SK-N-SH (cell line): ENCODE measurements around the gene PDE4D. TPM values are rescaled to one million over a fixed set of nuclear protein-coding genes. Genes with fewer than 3 reads are reported as not detected.

Experiments used
- CTCF ChIA-PET: fragments of 300-600, 350-600 bp; formaldehyde crosslinking; extraction: SDS; loops from one replicate; lab custom pipeline; 2021; lab: Yijun Ruan, JAX
- POLR2A ChIA-PET: fragments of 350-600 bp; sonication (Branson Sonifier 250); formaldehyde crosslinking; extraction: SDS; loops from one replicate; lab custom pipeline; 2020; ENCODE audit warnings: antibody characterized with exemption, inconsistent platforms; lab: Yijun Ruan, JAX
- DNase-seq: peaks from one replicate; pipeline ENCODE4 v3.0.0; 2012
- H2AFZ ChIP-seq: fragments of 200-600 bp; sonication (generic); 2 replicates; pipeline ENCODE4 v1.8.1; 2016; ENCODE audit warnings: antibody characterized with exemption, mild to moderate bottlenecking, low read depth
- H3F3A ChIP-seq: fragments of 200-600 bp; sonication (generic); replicated peaks from 2 replicates; pipeline ENCODE3; 2016; ENCODE audit warnings: antibody characterized with exemption, mild to moderate bottlenecking; ENCODE audit not compliant: insufficient read depth
- H3K27ac ChIP-seq, 2 experiments: fragments of 200-500 bp in 1 of 2; fragments of 200-600 bp in 1 of 2; sonication (Bioruptor generic) in 1 of 2; sonication (generic), shearing (Covaris generic) in 1 of 2; 2 replicates each; pipeline versions ENCODE4 v1.5.1 to v1.6.1; 2014 to 2016; ENCODE audit warnings: low read depth in 2 of 2, inconsistent platforms in 1 of 2, low read length in 1 of 2, mild to moderate bottlenecking in 1 of 2, mixed read lengths in 1 of 2
- H3K27me3 ChIP-seq: fragments of 200-600 bp; sonication (generic), shearing (Covaris generic); 2 replicates; pipeline ENCODE4 v1.6.1; 2016; ENCODE audit warnings: mixed run types; ENCODE audit not compliant: insufficient read depth
- H3K36me3 ChIP-seq, 2 experiments: fragments of 200-500 bp in 1 of 2; fragments of 200-600 bp in 1 of 2; sonication (Bioruptor generic) in 1 of 2; sonication (generic) in 1 of 2; replicated peaks in 1 of 2; 2 replicates each; pipeline versions ENCODE3 to v1.5.1; 2014 to 2016; ENCODE audit warnings: low read length in 1 of 2, mild to moderate bottlenecking in 1 of 2; ENCODE audit not compliant: insufficient read depth in 2 of 2, control insufficient read depth in 1 of 2
- H3K4me1 ChIP-seq, 2 experiments: fragments of 200-500 bp in 1 of 2; fragments of 200-600 bp in 1 of 2; sonication (Bioruptor generic) in 1 of 2; sonication (generic), shearing (Covaris generic) in 1 of 2; 2 replicates each; pipeline versions ENCODE4 v1.5.1 to v1.6.1; 2014 to 2016; ENCODE audit warnings: low read depth in 1 of 2, low read length in 1 of 2, mixed run types in 1 of 2; ENCODE audit not compliant: insufficient read depth in 2 of 2, control insufficient read depth in 1 of 2
- H3K4me2 ChIP-seq: fragments of 200-600 bp; sonication (generic), shearing (Covaris generic); 2 replicates; pipeline ENCODE4 v1.6.1; 2017; ENCODE audit warnings: mixed run types
- H3K4me3 ChIP-seq, 2 experiments: fragments of 200-500 bp in 1 of 2; fragments of 200-600 bp in 1 of 2; sonication (Bioruptor generic) in 1 of 2; sonication (generic), shearing (Covaris generic) in 1 of 2; 2 replicates each; pipeline versions ENCODE4 v1.5.1 to v1.8.1; 2014 to 2016; ENCODE audit warnings: low read depth in 2 of 2, inconsistent platforms in 1 of 2, low read length in 1 of 2, mild to moderate bottlenecking in 1 of 2, mixed read lengths in 1 of 2, moderate library complexity in 1 of 2
- H3K79me2 ChIP-seq: fragments of 200-600 bp; sonication (generic); 2 replicates; pipeline ENCODE4 v1.8.1; 2017; ENCODE audit warnings: mild to moderate bottlenecking; ENCODE audit not compliant: insufficient read depth
- H3K9ac ChIP-seq: fragments of 200-600 bp; sonication (generic); 2 replicates; pipeline ENCODE4 v1.6.1; 2017; ENCODE audit warnings: mixed run types
- H3K9me2 ChIP-seq: fragments of 200-600 bp; sonication (generic); 2 replicates; pipeline ENCODE4 v1.6.1; 2017; ENCODE audit warnings: mixed run types
- H3K9me3 ChIP-seq: fragments of 200-600 bp; sonication (generic); 2 replicates; pipeline ENCODE4 v1.6.1; 2017; ENCODE audit warnings: mixed run types, mild to moderate bottlenecking, moderate library complexity
- H4K20me1 ChIP-seq: fragments of 200-600 bp; sonication (generic); 2 replicates; pipeline ENCODE4 v1.6.1; 2017; ENCODE audit warnings: mild to moderate bottlenecking, mixed run types; ENCODE audit not compliant: insufficient read depth
- CHD2 ChIP-seq: fragments of 150-350 bp; IDR thresholded peaks from 2 replicates; pipeline ENCODE4 v1.6.1; 2018; ENCODE audit warnings: low read length; ENCODE audit not compliant: partially characterized antibody
- CTCF ChIP-seq: fragments of 200-600 bp; sonication (generic); IDR thresholded peaks from 2 replicates; pipeline ENCODE4 v1.6.1; 2017; ENCODE audit warnings: antibody characterized with exemption, mild to moderate bottlenecking, moderate library complexity
- ELF1 ChIP-seq: IDR thresholded peaks from 2 replicates; pipeline ENCODE4 v1.4.0; 2012
- EP300 ChIP-seq, 2 experiments: IDR thresholded peaks; 2 replicates each; pipeline versions ENCODE4 v1.4.0 to v1.6.1; 2012; ENCODE audit warnings: borderline replicate concordance in 1 of 2, low read depth in 1 of 2, low read length in 1 of 2
- FOXJ3 ChIP-seq: sonication (generic); formaldehyde crosslinking; IDR thresholded peaks from 2 replicates; pipeline ENCODE4 v1.5.1; 2020; ENCODE audit warnings: mild to moderate bottlenecking, missing genetic modification reagents
- GABPA ChIP-seq: IDR thresholded peaks from 2 replicates; pipeline ENCODE4 v1.4.0; 2012; ENCODE audit warnings: low read depth, mild to moderate bottlenecking
- JUND ChIP-seq: IDR thresholded peaks from 2 replicates; pipeline ENCODE4 v1.4.0; 2012
- MEF2A ChIP-seq: IDR thresholded peaks from 2 replicates; pipeline ENCODE4 v1.4.0; 2012; ENCODE audit warnings: low read depth, borderline replicate concordance
- NRF1 ChIP-seq: IDR thresholded peaks from 2 replicates; pipeline ENCODE4 v1.6.1; 2012; ENCODE audit warnings: low read depth, mild to moderate bottlenecking, low read length
- POLR2AphosphoS5 ChIP-seq: IDR thresholded peaks from 2 replicates; pipeline ENCODE4 v1.6.1; 2012; ENCODE audit warnings: low read depth, low read length
- RAD21 ChIP-seq: IDR thresholded peaks from 2 replicates; pipeline ENCODE4 v1.6.1; 2012; ENCODE audit warnings: mild to moderate bottlenecking, low read length
- RCOR1 ChIP-seq: fragments of 150-350 bp; IDR thresholded peaks from 2 replicates; pipeline ENCODE4 v1.6.1; 2017; ENCODE audit warnings: antibody characterized with exemption, low read length
- REST ChIP-seq: IDR thresholded peaks from 2 replicates; pipeline ENCODE4 v1.6.1; 2012; ENCODE audit warnings: mild to moderate bottlenecking, low read depth, low read length, moderate library complexity
- SIN3A ChIP-seq: IDR thresholded peaks from 2 replicates; pipeline ENCODE4 v1.6.1; 2012; ENCODE audit warnings: low read depth, mild to moderate bottlenecking, low read length, moderate library complexity, borderline replicate concordance
- SMC3 ChIP-seq: IDR thresholded peaks from 2 replicates; pipeline ENCODE4 v1.6.1; 2012; ENCODE audit warnings: low read depth, low read length, improper control_type of control experiment
- TAF1 ChIP-seq: IDR thresholded peaks from 2 replicates; pipeline ENCODE4 v1.6.1; 2012; ENCODE audit warnings: low read depth, mild to moderate bottlenecking, low read length, moderate library complexity, borderline replicate concordance
- TCF12 ChIP-seq: IDR thresholded peaks from 2 replicates; pipeline ENCODE4 v1.4.0; 2012
- TEAD4 ChIP-seq: IDR thresholded peaks from 2 replicates; pipeline ENCODE4 v1.4.0; 2012; ENCODE audit warnings: mild to moderate bottlenecking, borderline replicate concordance; ENCODE audit not compliant: insufficient read depth
- USF1 ChIP-seq: IDR thresholded peaks from 2 replicates; pipeline ENCODE4 v1.4.0; 2012; ENCODE audit warnings: low read depth, borderline replicate concordance
- ZBTB33 ChIP-seq: IDR thresholded peaks from 2 replicates; pipeline ENCODE4 v1.4.0; 2012; ENCODE audit warnings: low read depth, borderline replicate concordance
- WGBS: methylation state at CpG from one replicate; pipeline ENCODE4 v1.1.6; 2017; ENCODE audit warnings: low lambda C conversion rate; 5-methylcytosine and 5-hydroxymethylcytosine counted together
- polyA plus RNA-seq, 3 experiments: library from polyadenylated mRNA; depleted of rRNA; stranded (reverse); fragments of >200 nt; gene quantifications; 2 replicates each; pipeline ENCODE4 v1.2.3, GENCODE V29; 2012
- TF ChIP-seq, protein P1 (sequence below): IDR thresholded peaks from 2 replicates; pipeline ENCODE4 v1.4.0; 2012; ENCODE audit warnings: low read depth

PDE4D gene
- 2.4 and 3.3 TPM in 2 replicates for polyA plus RNA-seq (2012; rRNA removed)
- polyA plus RNA-seq (2012; cell fraction: cytosol; rRNA removed): 1.8 TPM in 2 replicates
- polyA plus RNA-seq (2012; cell fraction: nucleus; rRNA removed): 4.0 and 6.0 TPM in 2 replicates

DNA sequence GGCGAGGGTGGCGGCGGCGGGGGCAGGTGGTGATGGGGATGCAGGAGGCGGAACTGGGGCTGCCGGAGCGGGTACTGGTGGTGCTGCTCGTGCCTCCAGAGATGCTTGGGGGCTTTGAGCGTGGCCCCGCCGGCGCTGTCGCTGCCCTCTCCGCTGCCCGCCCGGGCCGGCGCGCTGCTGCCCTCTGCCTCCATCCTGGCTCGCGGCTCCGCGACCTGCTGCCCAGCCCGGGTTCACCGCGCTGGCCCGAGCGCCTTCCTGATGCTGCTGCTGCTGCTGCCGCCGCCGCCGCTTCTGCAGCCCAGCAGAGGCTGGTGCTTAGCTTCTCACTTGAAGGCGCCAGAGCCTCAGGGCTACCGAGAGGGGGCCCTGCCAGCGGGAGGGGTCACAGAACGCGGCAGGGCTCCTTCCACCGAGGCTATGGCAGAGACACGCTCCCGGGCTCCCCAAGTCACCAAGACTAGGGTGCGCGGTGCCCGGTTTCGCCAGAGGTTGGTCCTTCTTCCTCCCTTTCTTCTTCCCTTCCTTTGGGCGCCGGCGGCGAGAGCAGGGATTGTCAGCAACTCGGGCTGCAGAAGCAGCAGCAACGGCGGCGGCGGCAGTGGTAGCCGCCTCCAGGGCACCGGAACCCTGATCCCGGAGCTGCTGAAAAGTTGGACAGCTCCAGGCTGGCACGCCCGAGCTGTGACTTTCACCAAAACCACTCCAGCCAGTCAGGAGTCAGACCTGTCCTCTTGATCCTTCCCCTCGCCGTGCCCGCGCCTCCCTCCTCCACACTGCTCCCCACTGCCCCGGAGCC, at the start of gene PDE4D:
TSS of gene PDE4D (minus strand) at position 298 of the 799 bp plus-strand sequence.
- Histone ChIP-seq H3K36me3 (no peaks in the 10 kb centered on the region), H3K9me3 (no peaks in the 10 kb centered on the region), H3K27me3 (no peaks in the 10 kb centered on the region; the same call in 1 of the 2 replicates), H2AFZ (peak within 1 kb of the TSS; percentile 63; the same call in 1 of the 2 replicates), H3K9me2 (no peaks in the 10 kb centered on the region), H3K9ac (no peak within 1 kb of the TSS), H3K79me2 (no peaks in the 10 kb centered on the region), H3K4me1 (peaks cover 0 to 10% of the 10 kb centered on the region in 2 experiments; a peak in 1 of 4 replicates), H3F3A (no peaks in the 10 kb centered on the region), H3K4me2 (peak within 1 kb of the TSS; percentile 95), H4K20me1 (no peaks in the 10 kb centered on the region), H3K4me3 (peak within 1 kb of the TSS; percentile 66 to 69), H3K27ac (no peak within 1 kb of the TSS)
- ChIA-PET POLR2A (no interaction called here), CTCF (interaction anchor here (0.7 to 1.4 kb wide), 6 partner anchors 10 to 83 kb away, joined by 3 to 4 read pairs (median 4); no protein-coding TSS in a partner anchor)
- WGBS: 9% methylated on average over 31 of the region's 63 CpGs
- TF ChIP-seq SMC3 (peak; percentile 16), ELF1 (no peak), ZBTB33 (no peak), POLR2AphosphoS5 (no peak), SIN3A (peak; percentile 69; the same call in 1 of the 2 replicates), MEF2A (no peak), TEAD4 (no peak), EP300 (IDR thresholded peaks at IDR 0.05; ENCODE audit: borderline replicate concordance in 1 of 2, low read depth in 1 of 2, low read length in 1 of 2) (peak in 1 of 2 experiments; percentile 37; a peak in 1 of 4 replicates), JUND (no peak), GABPA (no peak), CHD2 (no peak), FOXJ3 (CRISPR knock-in tag) (no peak), NRF1 (no peak), RAD21 (peak; percentile 14; the same call in 1 of the 2 replicates), RCOR1 (no peak), REST (peak; percentile 96), CTCF (peak; percentile 36), TAF1 (no peak), TCF12 (no peak), USF1 (no peak)
- TF ChIP-seq, protein P1, sequence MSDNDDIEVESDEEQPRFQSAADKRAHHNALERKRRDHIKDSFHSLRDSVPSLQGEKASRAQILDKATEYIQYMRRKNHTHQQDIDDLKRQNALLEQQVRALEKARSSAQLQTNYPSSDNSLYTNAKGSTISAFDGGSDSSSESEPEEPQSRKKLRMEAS: no peak; the same call in none of the 2 replicates
- peak; percentile 83 for DNase-seq
